ENCODE results near the gene ZNF281. TPM values are rescaled to one million over a fixed set of nuclear protein-coding genes. Genes with fewer than 3 reads are reported as not detected.
A peak's percentile ranks its signal among the peaks of the same experiment; 100 is the strongest.

Gene ZNF281
- total RNA-seq, 1 experiment from 2014 or later, result 47.7 TPM

GRCh38 chr1:200367841-200368534 is 41.8 kb downstream of the ZNF281 start:
- DNase-seq (ENCODE audit: low spot score) (no peak), ATAC-seq (no peak)
- Mint-ChIP-seq H3K27me3 (ENCODE audit: low read depth) (peaks cover 3% of the 10 kb centered on the region; the same call in 1 of the 2 replicates), H3K27ac (no peak overlapping the region), H3K9me3 (no peaks in the 10 kb centered on the region), H3K4me3 (no peak overlapping the region), H3K36me3 (peaks cover 28% of the 10 kb centered on the region), H3K4me1 (peaks cover 77% of the 10 kb centered on the region)
- POLR2A ChIA-PET, result interaction anchor here (1.3 kb wide), 1 partner anchor 44 kb away, joined by 4 read pairs; no protein-coding TSS in a partner anchor
- TF ChIP-seq, protein P1, sequence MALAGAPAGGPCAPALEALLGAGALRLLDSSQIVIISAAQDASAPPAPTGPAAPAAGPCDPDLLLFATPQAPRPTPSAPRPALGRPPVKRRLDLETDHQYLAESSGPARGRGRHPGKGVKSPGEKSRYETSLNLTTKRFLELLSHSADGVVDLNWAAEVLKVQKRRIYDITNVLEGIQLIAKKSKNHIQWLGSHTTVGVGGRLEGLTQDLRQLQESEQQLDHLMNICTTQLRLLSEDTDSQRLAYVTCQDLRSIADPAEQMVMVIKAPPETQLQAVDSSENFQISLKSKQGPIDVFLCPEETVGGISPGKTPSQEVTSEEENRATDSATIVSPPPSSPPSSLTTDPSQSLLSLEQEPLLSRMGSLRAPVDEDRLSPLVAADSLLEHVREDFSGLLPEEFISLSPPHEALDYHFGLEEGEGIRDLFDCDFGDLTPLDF (CRISPR knock-in tag; IDR thresholded peaks at IDR 0.05), result no peak
- TF ChIP-seq ELF4 (CRISPR knock-in tag; IDR thresholded peaks at IDR 0.05; ENCODE audit: low read depth), result no peak
- TF ChIP-seq, protein P2, sequence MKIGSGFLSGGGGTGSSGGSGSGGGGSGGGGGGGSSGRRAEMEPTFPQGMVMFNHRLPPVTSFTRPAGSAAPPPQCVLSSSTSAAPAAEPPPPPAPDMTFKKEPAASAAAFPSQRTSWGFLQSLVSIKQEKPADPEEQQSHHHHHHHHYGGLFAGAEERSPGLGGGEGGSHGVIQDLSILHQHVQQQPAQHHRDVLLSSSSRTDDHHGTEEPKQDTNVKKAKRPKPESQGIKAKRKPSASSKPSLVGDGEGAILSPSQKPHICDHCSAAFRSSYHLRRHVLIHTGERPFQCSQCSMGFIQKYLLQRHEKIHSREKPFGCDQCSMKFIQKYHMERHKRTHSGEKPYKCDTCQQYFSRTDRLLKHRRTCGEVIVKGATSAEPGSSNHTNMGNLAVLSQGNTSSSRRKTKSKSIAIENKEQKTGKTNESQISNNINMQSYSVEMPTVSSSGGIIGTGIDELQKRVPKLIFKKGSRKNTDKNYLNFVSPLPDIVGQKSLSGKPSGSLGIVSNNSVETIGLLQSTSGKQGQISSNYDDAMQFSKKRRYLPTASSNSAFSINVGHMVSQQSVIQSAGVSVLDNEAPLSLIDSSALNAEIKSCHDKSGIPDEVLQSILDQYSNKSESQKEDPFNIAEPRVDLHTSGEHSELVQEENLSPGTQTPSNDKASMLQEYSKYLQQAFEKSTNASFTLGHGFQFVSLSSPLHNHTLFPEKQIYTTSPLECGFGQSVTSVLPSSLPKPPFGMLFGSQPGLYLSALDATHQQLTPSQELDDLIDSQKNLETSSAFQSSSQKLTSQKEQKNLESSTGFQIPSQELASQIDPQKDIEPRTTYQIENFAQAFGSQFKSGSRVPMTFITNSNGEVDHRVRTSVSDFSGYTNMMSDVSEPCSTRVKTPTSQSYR (CRISPR knock-in tag; IDR thresholded peaks at IDR 0.05), result no peak
- TF ChIP-seq ZNF121 (CRISPR knock-in tag; IDR thresholded peaks at IDR 0.05), result no peak
- TF ChIP-seq, protein P3, sequence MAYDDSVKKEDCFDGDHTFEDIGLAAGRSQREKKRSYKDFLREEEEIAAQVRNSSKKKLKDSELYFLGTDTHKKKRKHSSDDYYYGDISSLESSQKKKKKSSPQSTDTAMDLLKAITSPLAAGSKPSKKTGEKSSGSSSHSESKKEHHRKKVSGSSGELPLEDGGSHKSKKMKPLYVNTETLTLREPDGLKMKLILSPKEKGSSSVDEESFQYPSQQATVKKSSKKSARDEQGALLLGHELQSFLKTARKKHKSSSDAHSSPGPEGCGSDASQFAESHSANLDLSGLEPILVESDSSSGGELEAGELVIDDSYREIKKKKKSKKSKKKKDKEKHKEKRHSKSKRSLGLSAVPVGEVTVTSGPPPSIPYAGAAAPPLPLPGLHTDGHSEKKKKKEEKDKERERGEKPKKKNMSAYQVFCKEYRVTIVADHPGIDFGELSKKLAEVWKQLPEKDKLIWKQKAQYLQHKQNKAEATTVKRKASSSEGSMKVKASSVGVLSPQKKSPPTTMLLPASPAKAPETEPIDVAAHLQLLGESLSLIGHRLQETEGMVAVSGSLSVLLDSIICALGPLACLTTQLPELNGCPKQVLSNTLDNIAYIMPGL (CRISPR knock-in tag; IDR thresholded peaks at IDR 0.05), result no peak
- TF ChIP-seq ZBTB43 (CRISPR knock-in tag; IDR thresholded peaks at IDR 0.05), result no peak
- CTCF ChIA-PET, result interaction anchor here (0.9 to 1.7 kb wide), 3 partner anchors 105 to 229 kb away, joined by 3 to 4 read pairs (median 3); no protein-coding TSS in a partner anchor

DNA sequence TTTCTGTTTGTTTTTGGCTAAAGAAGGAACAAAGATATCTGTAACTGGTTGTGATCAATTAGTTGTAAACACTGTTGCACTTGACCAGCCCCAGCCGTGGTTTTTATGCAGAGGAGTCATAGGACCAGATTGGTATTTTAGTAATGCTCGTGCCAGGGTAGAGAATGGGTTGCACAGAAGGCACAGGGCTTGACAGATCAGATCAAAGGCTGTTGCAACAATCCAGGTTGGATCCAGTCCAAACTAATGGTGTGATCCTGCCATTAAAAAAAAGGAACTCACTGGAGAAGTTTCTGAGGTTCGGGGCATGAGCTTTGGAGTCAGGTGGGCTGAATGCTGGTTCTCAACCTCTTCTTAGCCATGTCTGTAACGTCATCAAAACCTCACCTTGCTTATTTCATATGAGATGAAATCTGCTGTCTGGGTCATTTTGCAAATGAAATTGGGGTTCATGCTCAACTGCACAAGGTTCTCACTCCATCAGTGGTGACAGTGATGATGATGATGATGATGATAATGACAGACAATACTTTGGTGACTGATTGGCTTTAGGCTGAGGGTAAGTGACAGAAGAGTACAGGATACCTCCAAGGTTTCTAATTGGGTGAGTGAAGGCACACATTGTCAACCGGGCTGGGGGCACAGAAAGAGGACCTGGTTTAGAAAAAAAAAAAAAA is 43.1 kb downstream of the ZNF281 start:
- H3K4me3 Mint-ChIP-seq, result no peak overlapping the region
- no peak for ATAC-seq
- peaks cover 64% of the 10 kb centered on the region for H3K4me1 Mint-ChIP-seq
- CTCF ChIA-PET, result interaction anchor here (1.5 kb wide), 1 partner anchor 8 kb away, joined by 6 read pairs; no protein-coding TSS in a partner anchor
- no peaks in the 10 kb centered on the region for H3K9me3 Mint-ChIP-seq
- H3K27me3 Mint-ChIP-seq (ENCODE audit: low read depth), result peaks cover 3% of the 10 kb centered on the region; the same call in 1 of the 2 replicates
- H3K36me3 Mint-ChIP-seq, result peaks cover 28% of the 10 kb centered on the region
- DNase-seq (ENCODE audit: low spot score), result no peak
- POLR2A ChIA-PET, result no interaction called here
- H3K27ac Mint-ChIP-seq, result peak overlapping the region; percentile 92
- TF ChIP-seq MXD4 (CRISPR knock-in tag; IDR thresholded peaks at IDR 0.05; ENCODE audit: borderline replicate concordance), result no peak
- TF ChIP-seq IRF2 (CRISPR knock-in tag; IDR thresholded peaks at IDR 0.05; ENCODE audit: borderline replicate concordance, low read depth), result no peak
- no peak for TF ChIP-seq ZNF396 (CRISPR knock-in tag; IDR thresholded peaks at IDR 0.05; ENCODE audit: borderline replicate concordance)
- no peak for TF ChIP-seq NFYB (CRISPR knock-in tag; conservative IDR thresholded peaks at IDR 0.05; ENCODE audit: low read depth)
- TF ChIP-seq, protein P4, sequence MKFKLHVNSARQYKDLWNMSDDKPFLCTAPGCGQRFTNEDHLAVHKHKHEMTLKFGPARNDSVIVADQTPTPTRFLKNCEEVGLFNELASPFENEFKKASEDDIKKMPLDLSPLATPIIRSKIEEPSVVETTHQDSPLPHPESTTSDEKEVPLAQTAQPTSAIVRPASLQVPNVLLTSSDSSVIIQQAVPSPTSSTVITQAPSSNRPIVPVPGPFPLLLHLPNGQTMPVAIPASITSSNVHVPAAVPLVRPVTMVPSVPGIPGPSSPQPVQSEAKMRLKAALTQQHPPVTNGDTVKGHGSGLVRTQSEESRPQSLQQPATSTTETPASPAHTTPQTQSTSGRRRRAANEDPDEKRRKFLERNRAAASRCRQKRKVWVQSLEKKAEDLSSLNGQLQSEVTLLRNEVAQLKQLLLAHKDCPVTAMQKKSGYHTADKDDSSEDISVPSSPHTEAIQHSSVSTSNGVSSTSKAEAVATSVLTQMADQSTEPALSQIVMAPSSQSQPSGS (CRISPR knock-in tag; IDR thresholded peaks at IDR 0.05; ENCODE audit: borderline replicate concordance, low read depth), result no peak
- TF ChIP-seq, protein P5, sequence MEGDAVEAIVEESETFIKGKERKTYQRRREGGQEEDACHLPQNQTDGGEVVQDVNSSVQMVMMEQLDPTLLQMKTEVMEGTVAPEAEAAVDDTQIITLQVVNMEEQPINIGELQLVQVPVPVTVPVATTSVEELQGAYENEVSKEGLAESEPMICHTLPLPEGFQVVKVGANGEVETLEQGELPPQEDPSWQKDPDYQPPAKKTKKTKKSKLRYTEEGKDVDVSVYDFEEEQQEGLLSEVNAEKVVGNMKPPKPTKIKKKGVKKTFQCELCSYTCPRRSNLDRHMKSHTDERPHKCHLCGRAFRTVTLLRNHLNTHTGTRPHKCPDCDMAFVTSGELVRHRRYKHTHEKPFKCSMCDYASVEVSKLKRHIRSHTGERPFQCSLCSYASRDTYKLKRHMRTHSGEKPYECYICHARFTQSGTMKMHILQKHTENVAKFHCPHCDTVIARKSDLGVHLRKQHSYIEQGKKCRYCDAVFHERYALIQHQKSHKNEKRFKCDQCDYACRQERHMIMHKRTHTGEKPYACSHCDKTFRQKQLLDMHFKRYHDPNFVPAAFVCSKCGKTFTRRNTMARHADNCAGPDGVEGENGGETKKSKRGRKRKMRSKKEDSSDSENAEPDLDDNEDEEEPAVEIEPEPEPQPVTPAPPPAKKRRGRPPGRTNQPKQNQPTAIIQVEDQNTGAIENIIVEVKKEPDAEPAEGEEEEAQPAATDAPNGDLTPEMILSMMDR (IDR thresholded peaks at IDR 0.05), result no peak
- no peak for TF ChIP-seq AFF4 (CRISPR knock-in tag; IDR thresholded peaks at IDR 0.05; ENCODE audit: borderline replicate concordance)
- TF ChIP-seq NR3C1 (CRISPR knock-in tag; conservative IDR thresholded peaks at IDR 0.05; ENCODE audit: low read depth), result no peak
- TF ChIP-seq TCF7 (CRISPR knock-in tag; IDR thresholded peaks at IDR 0.05; ENCODE audit: low read depth), result no peak
- TF ChIP-seq GABPB1 (CRISPR knock-in tag; IDR thresholded peaks at IDR 0.05), result no peak
